Right lobe of liver (tissue), 4 donors: ENCODE results near the gene COA4.

Experiments used
- POLR2A ChIP-seq: fragments of 450-650 bp; IDR thresholded peaks from one replicate; pipeline ENCODE4 v1.6.1; 2017; ENCODE audit warnings: antibody characterized with exemption, mild to moderate bottlenecking
- TF ChIP-seq, protein P1 (sequence below), 4 donors: fragments of 200-600 bp in 3 of 4; fragments of 450-650 bp in 1 of 4; IDR thresholded peaks; one replicate each; pipeline versions ENCODE4 v1.5.1 to v1.8.0; 2016 to 2022; ENCODE audit warnings: antibody characterized with exemption in 4 of 4, mild to moderate bottlenecking in 2 of 4
- donor health status: DM: no; HTN: no; CAD: no.
- donor health status: DM: no; HTN: no; CAD: no.
- donor health status: DM: no; HTN: yes; CAD: no.

DNA sequence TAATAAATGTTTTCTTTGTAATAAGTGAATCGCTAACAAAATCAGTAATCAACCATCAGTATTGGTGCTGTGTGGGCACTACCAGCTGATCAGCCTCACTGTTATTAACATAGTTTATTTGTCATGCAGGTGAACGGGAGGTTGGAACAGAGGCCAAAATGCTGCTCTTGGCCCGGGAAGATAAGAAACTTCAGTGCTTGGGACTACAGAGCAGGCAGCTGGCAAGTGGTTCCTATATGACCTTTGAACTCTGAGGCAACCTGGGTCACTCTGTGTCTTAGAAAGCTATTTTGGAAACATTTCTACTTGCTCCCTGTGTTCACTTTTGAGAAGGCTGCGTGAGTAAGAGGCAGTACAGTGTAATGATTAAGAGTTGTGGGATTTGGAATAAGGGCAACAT lies 37.6 kb upstream of the COA4 start:
- TF ChIP-seq, protein P1, sequence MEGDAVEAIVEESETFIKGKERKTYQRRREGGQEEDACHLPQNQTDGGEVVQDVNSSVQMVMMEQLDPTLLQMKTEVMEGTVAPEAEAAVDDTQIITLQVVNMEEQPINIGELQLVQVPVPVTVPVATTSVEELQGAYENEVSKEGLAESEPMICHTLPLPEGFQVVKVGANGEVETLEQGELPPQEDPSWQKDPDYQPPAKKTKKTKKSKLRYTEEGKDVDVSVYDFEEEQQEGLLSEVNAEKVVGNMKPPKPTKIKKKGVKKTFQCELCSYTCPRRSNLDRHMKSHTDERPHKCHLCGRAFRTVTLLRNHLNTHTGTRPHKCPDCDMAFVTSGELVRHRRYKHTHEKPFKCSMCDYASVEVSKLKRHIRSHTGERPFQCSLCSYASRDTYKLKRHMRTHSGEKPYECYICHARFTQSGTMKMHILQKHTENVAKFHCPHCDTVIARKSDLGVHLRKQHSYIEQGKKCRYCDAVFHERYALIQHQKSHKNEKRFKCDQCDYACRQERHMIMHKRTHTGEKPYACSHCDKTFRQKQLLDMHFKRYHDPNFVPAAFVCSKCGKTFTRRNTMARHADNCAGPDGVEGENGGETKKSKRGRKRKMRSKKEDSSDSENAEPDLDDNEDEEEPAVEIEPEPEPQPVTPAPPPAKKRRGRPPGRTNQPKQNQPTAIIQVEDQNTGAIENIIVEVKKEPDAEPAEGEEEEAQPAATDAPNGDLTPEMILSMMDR (IDR thresholded peaks at IDR 0.05), result no peak
- no peak for TF ChIP-seq POLR2A
